GM18505 (cell line): ENCODE data around the gene TMEM127.
A peak's percentile ranks its signal among the peaks of the same experiment; 100 is the strongest.
"Not testable (repeated sequence)": the region's sequence is repeated elsewhere in the genome, so short reads cannot be mapped to it uniquely, and the experiment has no call there.

Source experiments
- ATAC-seq: cut with Tn5 transposase; IDR thresholded peaks from one replicate; pipeline ENCODE4 v1.9.1; 2021; ENCODE audit not compliant: unreplicated experiment
- POLR2A ChIP-seq: IDR thresholded peaks from 4 replicates; pipeline ENCODE4 v1.6.1; 2011; ENCODE audit warnings: borderline replicate concordance; ENCODE audit not compliant: insufficient read depth, insufficient read length; ENCODE audit errors: extremely low read depth

Gene TMEM127

GRCh38 chr2:96241900-96242611 lies 23.7 kb downstream of the TMEM127 start:
- ATAC-seq = peak; percentile 72
- no peak for TF ChIP-seq POLR2A

GRCh38 chr2:96241227-96241626 lies 24.6 kb downstream of the TMEM127 start:
- TF ChIP-seq POLR2A = no peak
- ATAC-seq = no peak

GRCh38 chr2:96240341-96241038 lies 25.3 kb downstream of the TMEM127 start:
- ATAC-seq = no peak
- TF ChIP-seq POLR2A = no peak

GRCh38 chr2:96239745-96240264 lies 26.0 kb downstream of the TMEM127 start:
- TF ChIP-seq POLR2A = no peak
- no peak for ATAC-seq

GRCh38 chr2:96239091-96239490 lies 26.7 kb downstream of the TMEM127 start:
- TF ChIP-seq POLR2A = no peak

GRCh38 chr2:96238266-96238665 lies 27.5 kb downstream of the TMEM127 start:
- ATAC-seq = no peak
- TF ChIP-seq POLR2A = no peak

More at GRCh38 chr2:96239091-96239490, 26.7 kb downstream of the TMEM127 start:
- no peak for ATAC-seq

GRCh38 chr2:96236882-96237281 lies 28.9 kb downstream of the TMEM127 start:
- no peak for ATAC-seq

GRCh38 chr2:96233880-96234316 lies 31.9 kb downstream of the TMEM127 start:
- ATAC-seq = peak; percentile 82

More at GRCh38 chr2:96236882-96237281, 28.9 kb downstream of the TMEM127 start:
- TF ChIP-seq POLR2A = no peak

GRCh38 chr2:96233436-96233835 lies 32.4 kb downstream of the TMEM127 start:
- no peak for ATAC-seq
- no peak for TF ChIP-seq POLR2A

More at GRCh38 chr2:96233880-96234316, 31.9 kb downstream of the TMEM127 start:
- peak; percentile 28 for TF ChIP-seq POLR2A

GRCh38 chr2:96231316-96231715 lies 34.5 kb downstream of the TMEM127 start:
- ATAC-seq = no peak
- no peak for TF ChIP-seq POLR2A

- peak; percentile 54 for TF ChIP-seq POLR2A
- no peak for ATAC-seq
These were observed 40.7 kb downstream of the TMEM127 start for GRCh38 chr2:96225016-96225533.

GRCh38 chr2:96221106-96221505 lies 44.7 kb downstream of the TMEM127 start:
- not testable (repeated sequence) for ATAC-seq

- not testable (repeated sequence) for ATAC-seq
These were observed 45.8 kb downstream of the TMEM127 start for GRCh38 chr2:96219959-96220358.
